HG03045 (cell line): ENCODE data around the gene EXD3.

Experiments
- ATAC-seq: cut with Tn5 transposase; IDR thresholded peaks from one replicate; pipeline ENCODE4 v1.9.1; 2021; ENCODE audit warnings: mild to moderate bottlenecking, moderate library complexity; ENCODE audit not compliant: unreplicated experiment

Gene EXD3

GRCh38 chr9:137367506-137368430 lies 55.2 kb downstream of the EXD3 start:
- no peak for ATAC-seq

- ATAC-seq = no peak
Observed at GRCh38 chr9:137366891-137367381, 56.0 kb downstream of the EXD3 start.

GRCh38 chr9:137366445-137366810 lies 56.5 kb downstream of the EXD3 start:
- ATAC-seq = no peak

GRCh38 chr9:137365552-137366444 lies 57.2 kb downstream of the EXD3 start:
- ATAC-seq = no peak

GRCh38 chr9:137365056-137365455 lies 57.9 kb downstream of the EXD3 start:
- ATAC-seq = no peak

GRCh38 chr9:137359850-137360249 lies 63.1 kb downstream of the EXD3 start:
- no peak for ATAC-seq

GRCh38 chr9:137358126-137358525 lies 64.8 kb downstream of the EXD3 start:
- ATAC-seq = no peak

- no peak for ATAC-seq
Observed at GRCh38 chr9:137357166-137357565, 65.8 kb downstream of the EXD3 start.

- ATAC-seq = no peak
Observed at GRCh38 chr9:137355761-137356365, 67.1 kb downstream of the EXD3 start.

- ATAC-seq = no peak
Observed at GRCh38 chr9:137354845-137355760, 67.9 kb downstream of the EXD3 start.

- no peak for ATAC-seq
Observed at GRCh38 chr9:137354153-137354844, 68.7 kb downstream of the EXD3 start.

GRCh38 chr9:137353223-137354152 lies 69.5 kb downstream of the EXD3 start:
- ATAC-seq = no peak

- ATAC-seq = no peak
Observed at GRCh38 chr9:137352511-137353222, 70.3 kb downstream of the EXD3 start.

- no peak for ATAC-seq
Observed at GRCh38 chr9:137351781-137352501, 71.0 kb downstream of the EXD3 start.

GRCh38 chr9:137350696-137351584 lies 72.0 kb downstream of the EXD3 start:
- ATAC-seq = no peak

- ATAC-seq = no peak
Observed at GRCh38 chr9:137349471-137350033, 73.4 kb downstream of the EXD3 start.
